ENCODE data around the gene GPR26.

GPR26 gene

GRCh38 chr10:123666318-123667236, at the start of gene GPR26:
GPR26 (plus strand) TSS chr10:123666355; CDS start chr10:123666408, 53 bp downstream.
- no peak within 1 kb of the TSS for H3K4me3 Mint-ChIP-seq
- no peaks in the 10 kb centered on the region for H3K4me1 Mint-ChIP-seq
- H3K9me3 Mint-ChIP-seq: peaks cover 2% of the 10 kb centered on the region
- peaks cover 33% of the 10 kb centered on the region for H3K27me3 Mint-ChIP-seq
- no peak within 1 kb of the TSS for H3K27ac Mint-ChIP-seq
- CTCF ChIA-PET: interaction anchor here (1.4 kb wide), 1 partner anchor 59 kb away, joined by 3 read pairs; no protein-coding TSS in a partner anchor
- H3K36me3 Mint-ChIP-seq: no peaks in the 10 kb centered on the region
- DNase-seq: no peak

GRCh38 chr10:123618224-123618623, 47.9 kb upstream of the GPR26 start:
- DNase-seq: no peak
- Mint-ChIP-seq H3K27ac (no peak overlapping the region), H3K27me3 (peaks cover 4% of the 10 kb centered on the region), H3K4me3 (no peak overlapping the region), H3K36me3 (no peaks in the 10 kb centered on the region), H3K4me1 (no peaks in the 10 kb centered on the region), H3K9me3 (no peaks in the 10 kb centered on the region)
- CTCF ChIA-PET: no interaction called here

GRCh38 chr10:123619067-123619855, 46.9 kb upstream of the GPR26 start:
- H3K4me3 Mint-ChIP-seq: no peak overlapping the region
- H3K27me3 Mint-ChIP-seq: peaks cover 4% of the 10 kb centered on the region
- no peaks in the 10 kb centered on the region for H3K9me3 Mint-ChIP-seq
- CTCF ChIA-PET: no interaction called here
- DNase-seq: no peak
- H3K36me3 Mint-ChIP-seq: no peaks in the 10 kb centered on the region
- no peak overlapping the region for H3K27ac Mint-ChIP-seq
- H3K4me1 Mint-ChIP-seq: no peaks in the 10 kb centered on the region

- no peak overlapping the region for H3K4me3 Mint-ChIP-seq
Observed at GRCh38 chr10:123620621-123621020, 45.5 kb upstream of the GPR26 start.

GRCh38 chr10:123621492-123621891, 44.7 kb upstream of the GPR26 start:
- DNase-seq: no peak
- CTCF ChIA-PET: no interaction called here
- H3K4me3 Mint-ChIP-seq: no peak overlapping the region

More at GRCh38 chr10:123620621-123621020, 45.5 kb upstream of the GPR26 start:
- H3K27ac Mint-ChIP-seq: no peak overlapping the region
- no peaks in the 10 kb centered on the region for H3K27me3 Mint-ChIP-seq
- DNase-seq: no peak
- no peaks in the 10 kb centered on the region for H3K4me1 Mint-ChIP-seq
- no peaks in the 10 kb centered on the region for H3K36me3 Mint-ChIP-seq
- CTCF ChIA-PET: interaction anchor here (1.1 kb wide), 1 partner anchor 12 kb away, joined by 3 read pairs; no protein-coding TSS in a partner anchor
- no peaks in the 10 kb centered on the region for H3K9me3 Mint-ChIP-seq

GRCh38 chr10:123621916-123622315, 44.2 kb upstream of the GPR26 start:
- H3K9me3 Mint-ChIP-seq: no peaks in the 10 kb centered on the region
- no peak for DNase-seq
- no peaks in the 10 kb centered on the region for H3K36me3 Mint-ChIP-seq
- no peak overlapping the region for H3K27ac Mint-ChIP-seq
- no peak overlapping the region for H3K4me3 Mint-ChIP-seq
- H3K4me1 Mint-ChIP-seq: no peaks in the 10 kb centered on the region
- CTCF ChIA-PET: no interaction called here
- no peaks in the 10 kb centered on the region for H3K27me3 Mint-ChIP-seq

More at GRCh38 chr10:123621492-123621891, 44.7 kb upstream of the GPR26 start:
- H3K9me3 Mint-ChIP-seq: no peaks in the 10 kb centered on the region
- no peaks in the 10 kb centered on the region for H3K27me3 Mint-ChIP-seq
- H3K27ac Mint-ChIP-seq: no peak overlapping the region
- H3K4me1 Mint-ChIP-seq: no peaks in the 10 kb centered on the region
- no peaks in the 10 kb centered on the region for H3K36me3 Mint-ChIP-seq

- Mint-ChIP-seq H3K36me3 (no peaks in the 10 kb centered on the region), H3K4me1 (no peaks in the 10 kb centered on the region), H3K27me3 (peaks cover 4% of the 10 kb centered on the region), H3K27ac (no peak overlapping the region), H3K4me3 (no peak overlapping the region), H3K9me3 (no peaks in the 10 kb centered on the region)
- no peak for DNase-seq
- CTCF ChIA-PET: no interaction called here
Observed at GRCh38 chr10:123622381-123622780, 43.8 kb upstream of the GPR26 start.

- no peaks in the 10 kb centered on the region for H3K36me3 Mint-ChIP-seq
- no peak overlapping the region for H3K27ac Mint-ChIP-seq
- no peak for DNase-seq
- CTCF ChIA-PET: no interaction called here
- H3K4me1 Mint-ChIP-seq: no peaks in the 10 kb centered on the region
- peaks cover 5% of the 10 kb centered on the region for H3K27me3 Mint-ChIP-seq
- no peaks in the 10 kb centered on the region for H3K9me3 Mint-ChIP-seq
- H3K4me3 Mint-ChIP-seq: no peak overlapping the region
Observed at GRCh38 chr10:123624086-123624485, 42.1 kb upstream of the GPR26 start.

GRCh38 chr10:123633106-123633505, 33.0 kb upstream of the GPR26 start:
- CTCF ChIA-PET: interaction anchor here (0.7 kb wide), 1 partner anchor 13 kb away, joined by 3 read pairs; no protein-coding TSS in a partner anchor

GRCh38 chr10:123633636-123634035, 32.5 kb upstream of the GPR26 start:
- no peaks in the 10 kb centered on the region for H3K27me3 Mint-ChIP-seq
- CTCF ChIA-PET: no interaction called here
- no peaks in the 10 kb centered on the region for H3K9me3 Mint-ChIP-seq
- H3K27ac Mint-ChIP-seq: no peak overlapping the region
- no peaks in the 10 kb centered on the region for H3K36me3 Mint-ChIP-seq
- no peak overlapping the region for H3K4me3 Mint-ChIP-seq
- no peak for DNase-seq
- H3K4me1 Mint-ChIP-seq: no peaks in the 10 kb centered on the region

More at GRCh38 chr10:123633106-123633505, 33.0 kb upstream of the GPR26 start:
- Mint-ChIP-seq H3K36me3 (no peaks in the 10 kb centered on the region), H3K27ac (no peak overlapping the region), H3K4me1 (no peaks in the 10 kb centered on the region), H3K4me3 (no peak overlapping the region), H3K9me3 (no peaks in the 10 kb centered on the region), H3K27me3 (no peaks in the 10 kb centered on the region)
- no peak for DNase-seq

GRCh38 chr10:123634221-123634620, 31.9 kb upstream of the GPR26 start:
- H3K36me3 Mint-ChIP-seq: no peaks in the 10 kb centered on the region
- H3K4me1 Mint-ChIP-seq: no peaks in the 10 kb centered on the region
- no peak overlapping the region for H3K4me3 Mint-ChIP-seq
- no peaks in the 10 kb centered on the region for H3K27me3 Mint-ChIP-seq
- no peaks in the 10 kb centered on the region for H3K9me3 Mint-ChIP-seq
- DNase-seq: no peak
- CTCF ChIA-PET: no interaction called here
- H3K27ac Mint-ChIP-seq: no peak overlapping the region

- Mint-ChIP-seq H3K4me3 (no peak overlapping the region), H3K9me3 (no peaks in the 10 kb centered on the region), H3K27ac (no peak overlapping the region), H3K27me3 (no peaks in the 10 kb centered on the region), H3K36me3 (no peaks in the 10 kb centered on the region), H3K4me1 (no peaks in the 10 kb centered on the region)
- DNase-seq: no peak
- CTCF ChIA-PET: no interaction called here
Observed at GRCh38 chr10:123635131-123635530, 31.0 kb upstream of the GPR26 start.

GRCh38 chr10:123635745-123636144, 30.4 kb upstream of the GPR26 start:
- no peak for DNase-seq
- CTCF ChIA-PET: no interaction called here
- no peaks in the 10 kb centered on the region for H3K9me3 Mint-ChIP-seq
- H3K4me3 Mint-ChIP-seq: no peak overlapping the region
- no peak overlapping the region for H3K27ac Mint-ChIP-seq
- no peaks in the 10 kb centered on the region for H3K36me3 Mint-ChIP-seq
- no peaks in the 10 kb centered on the region for H3K27me3 Mint-ChIP-seq
- H3K4me1 Mint-ChIP-seq: no peaks in the 10 kb centered on the region

GRCh38 chr10:123636598-123637325, 29.4 kb upstream of the GPR26 start:
- no peaks in the 10 kb centered on the region for H3K36me3 Mint-ChIP-seq
- CTCF ChIA-PET: no interaction called here
- H3K4me1 Mint-ChIP-seq: no peaks in the 10 kb centered on the region
- H3K4me3 Mint-ChIP-seq: no peak overlapping the region
- no peak for DNase-seq
- H3K27me3 Mint-ChIP-seq: no peaks in the 10 kb centered on the region
- H3K9me3 Mint-ChIP-seq: no peaks in the 10 kb centered on the region
- H3K27ac Mint-ChIP-seq: no peak overlapping the region
